Naive thymus-derived CD8-positive, alpha-beta T cell (primary cell): ENCODE results near the gene PRG3. TPM values are rescaled to one million over a fixed set of nuclear protein-coding genes. Genes with fewer than 3 reads are reported as not detected.
"Not testable (repeated sequence)": the region's sequence is repeated elsewhere in the genome, so short reads cannot be mapped to it uniquely, and the experiment has no call there.

Experiments
- ATAC-seq, 2 donors: fragments of 150-1000 bp; cut with Tn5 transposase in 1 of 2; sonication (Bioruptor Pico), chemical (Tn5 transposase) in 1 of 2; 1 replicate in 1 of 2; 2 replicates in 1 of 2; pipeline ENCODE4 v1.10.0; 2021; ENCODE audit warnings: mild to moderate bottlenecking in 2 of 2, moderate library complexity in 2 of 2
- POLR2A ChIA-PET: fragments of 350-600 bp; sonication (Branson Sonifier 250); formaldehyde crosslinking; loops from one replicate; lab custom pipeline; 2021; ENCODE audit warnings: antibody characterized with exemption; lab: Charles Lee
- DNase-seq, 10 donors: peaks; one replicate each; pipeline versions ENCODE4 v3.0.0 to v3.0.0-alpha.2; 2020 to 2022
- H3K27ac Mint-ChIP-seq, 10 donors: one replicate each; pipeline ENCODE4 v1.8.0; 2020 to 2022; ENCODE audit warnings: mild to moderate bottlenecking in 10 of 10, mixed read lengths in 10 of 10, moderate library complexity in 4 of 10, inconsistent platforms in 1 of 10
- H3K27me3 Mint-ChIP-seq, 5 donors: one replicate each; pipeline ENCODE4 v1.8.0; 2021 to 2022; ENCODE audit warnings: mixed read lengths in 5 of 5
- H3K36me3 Mint-ChIP-seq, 3 donors: one replicate each; pipeline ENCODE4 v1.8.0; 2020 to 2022; ENCODE audit warnings: mixed read lengths in 3 of 3, mild to moderate bottlenecking in 2 of 3, inconsistent platforms in 1 of 3
- H3K4me1 Mint-ChIP-seq, 4 donors: one replicate each; pipeline ENCODE4 v1.8.0; 2021 to 2022; ENCODE audit warnings: mixed read lengths in 4 of 4
- H3K4me3 Mint-ChIP-seq, 10 donors: one replicate each; pipeline ENCODE4 v1.8.0; 2020 to 2022; ENCODE audit warnings: mild to moderate bottlenecking in 10 of 10, mixed read lengths in 10 of 10, moderate library complexity in 6 of 10, inconsistent platforms in 1 of 10
- H3K9me3 Mint-ChIP-seq, 9 donors: one replicate each; pipeline ENCODE4 v1.8.0; 2020 to 2022; ENCODE audit warnings: mixed read lengths in 9 of 9, mild to moderate bottlenecking in 3 of 9, inconsistent platforms in 1 of 9, moderate library complexity in 1 of 9
- polyA plus RNA-seq, 3 donors: library from polyadenylated mRNA; unstranded; fragments of 300-500 nt; fragmentation: Illumina TruSeq; gene quantifications; one replicate each; pipeline ENCODE4 v1.2.3, GENCODE V29; 2021
- total RNA-seq, 8 experiments: library from RNA in 2 of 8; stranded (reverse) in 2 of 8; gene quantifications; one replicate each; pipeline ENCODE4 v1.2.3 and lab custom pipeline; 2021 to 2026

The PRG3 gene
- total and polyA plus RNA-seq, 5 experiments from 2014 or later: not detected

DNA sequence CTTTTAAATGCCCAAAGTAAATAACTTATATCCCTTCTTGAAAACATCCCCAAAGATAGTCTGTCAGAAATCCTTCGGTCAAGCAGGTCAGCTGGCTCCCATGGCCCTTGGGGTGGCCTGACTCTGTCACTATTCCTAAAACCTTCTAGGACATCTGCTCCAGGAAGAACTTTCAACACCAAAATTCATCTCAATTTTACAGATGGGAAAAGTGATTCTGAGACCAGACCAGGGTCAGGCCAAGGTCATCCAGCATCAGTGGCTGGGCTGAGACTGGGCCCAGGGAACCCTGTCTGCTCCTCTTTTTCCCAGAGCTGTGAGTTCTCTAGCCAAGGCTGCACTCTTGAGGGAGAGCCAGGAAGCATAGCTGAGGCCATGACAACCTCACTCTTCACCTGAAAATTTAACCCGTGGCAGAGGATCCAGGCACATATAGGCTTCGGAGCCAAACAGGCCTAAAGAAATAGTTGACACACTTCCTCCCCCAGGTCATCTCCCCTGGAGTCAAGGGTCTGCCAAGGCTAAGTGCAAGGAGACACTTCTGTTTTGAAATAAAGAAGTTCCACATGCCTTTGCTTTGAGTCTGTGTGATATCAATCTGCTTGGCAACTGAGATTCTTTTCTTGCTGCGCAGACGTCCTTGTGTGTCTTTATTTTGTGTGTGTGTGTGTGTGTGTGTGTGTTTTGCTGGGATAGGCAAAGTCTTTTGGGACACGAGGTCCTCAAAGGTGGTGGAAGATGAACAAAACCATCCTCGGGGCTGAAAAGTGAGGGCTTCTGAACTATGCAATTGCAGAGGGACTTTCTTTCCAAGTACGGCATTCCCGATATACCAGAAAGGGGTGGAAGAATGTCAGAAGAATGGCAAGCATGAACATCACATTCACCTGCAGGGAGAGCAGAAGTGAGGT is 26.3 kb upstream of the PRG3 start:
- ATAC-seq (no peak), DNase-seq (no peak)
- Mint-ChIP-seq H3K4me3 (no peak overlapping the region), H3K4me1 (peaks cover 2 to 14% (median 8%) of the 10 kb centered on the region in 4 donors), H3K9me3 (no peaks in the 10 kb centered on the region), H3K27ac (peak overlapping the region in 3 of 10 donors; percentile 14 to 84 (median 29)), H3K27me3 (peaks cover 0 to 3% (median 0%) of the 10 kb centered on the region in 5 donors), H3K36me3 (peaks cover 0 to 51% (median 4%) of the 10 kb centered on the region in 3 donors)
- POLR2A ChIA-PET: no interaction called here

DNA sequence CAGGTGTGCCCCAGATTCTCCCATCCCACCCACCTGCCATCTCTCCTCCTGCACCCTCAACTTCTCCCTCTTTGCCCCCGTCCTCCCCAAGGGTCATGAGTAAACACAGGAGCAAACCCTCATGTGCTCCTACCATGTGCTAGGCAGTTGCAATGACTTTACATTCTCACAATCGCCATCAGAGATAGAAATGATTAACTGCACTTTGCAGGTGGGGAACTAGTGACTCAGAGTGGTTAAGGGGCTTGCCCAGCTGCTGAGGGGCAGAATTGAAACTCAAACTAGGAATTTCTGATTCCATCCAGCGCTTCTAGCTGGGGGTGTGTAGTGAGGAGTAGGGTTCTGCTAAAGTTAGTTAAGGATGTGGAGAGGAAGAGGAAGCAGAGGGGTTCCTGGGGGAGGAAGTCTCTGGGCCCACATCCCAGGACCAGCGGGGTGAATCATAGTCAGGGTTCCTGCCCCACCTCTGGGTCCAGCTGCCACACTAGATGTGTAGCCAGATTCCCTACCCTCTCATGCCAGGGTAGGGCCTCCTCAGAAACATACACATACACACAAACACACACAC is 25.5 kb upstream of the PRG3 start:
- H3K4me1 Mint-ChIP-seq: peaks cover 2 to 14% (median 8%) of the 10 kb centered on the region in 4 donors
- peak overlapping the region in 3 of 10 donors; percentile 29 to 79 (median 43) for H3K27ac Mint-ChIP-seq
- H3K36me3 Mint-ChIP-seq: peaks cover 0 to 44% (median 4%) of the 10 kb centered on the region in 3 donors
- no peak for DNase-seq
- POLR2A ChIA-PET: no interaction called here
- no peak overlapping the region for H3K4me3 Mint-ChIP-seq
- no peak for ATAC-seq
- peaks cover 0 to 3% (median 0%) of the 10 kb centered on the region in 5 donors for H3K27me3 Mint-ChIP-seq
- H3K9me3 Mint-ChIP-seq: no peaks in the 10 kb centered on the region

DNA sequence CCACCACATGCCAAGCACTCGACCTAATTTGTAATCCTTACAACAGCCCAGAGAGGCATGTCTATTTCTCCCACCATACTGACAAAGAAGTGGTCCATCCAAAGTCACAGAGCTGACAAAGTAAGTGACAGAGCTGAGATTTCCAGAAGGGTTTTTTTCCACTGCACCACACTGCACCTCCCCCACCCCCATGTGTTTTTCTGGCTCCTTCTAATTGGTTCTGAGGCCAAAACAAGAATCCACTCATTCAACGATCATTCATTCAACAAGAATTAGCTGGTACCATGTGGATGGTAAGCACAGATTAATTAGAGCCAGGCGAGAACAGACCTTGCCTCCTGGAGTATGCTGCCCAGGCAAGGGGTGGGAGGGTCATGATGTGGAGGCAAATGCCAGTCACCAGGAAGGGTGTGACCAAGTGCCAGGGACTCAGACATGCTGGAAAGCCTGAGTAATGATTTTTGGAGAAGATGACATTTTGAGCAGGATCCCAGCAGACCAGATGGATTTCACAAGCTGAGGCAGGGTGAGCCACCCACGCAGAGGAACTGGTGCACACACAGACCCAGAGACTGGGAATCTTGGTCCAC is 24.4 kb upstream of the PRG3 start:
- ATAC-seq (no peak), DNase-seq (no peak)
- H3K27me3 Mint-ChIP-seq: peaks cover 0 to 3% (median 0%) of the 10 kb centered on the region in 5 donors
- H3K4me3 Mint-ChIP-seq: no peak overlapping the region
- peaks cover 2 to 14% (median 8%) of the 10 kb centered on the region in 4 donors for H3K4me1 Mint-ChIP-seq
- POLR2A ChIA-PET: interaction anchor here (0.6 kb wide), 1 partner anchor 1147 kb away, joined by 4 read pairs; no protein-coding TSS in a partner anchor
- H3K27ac Mint-ChIP-seq: peak overlapping the region in 2 of 10 donors; percentile 12 to 45
- no peaks in the 10 kb centered on the region for H3K9me3 Mint-ChIP-seq
- peaks cover 0 to 36% (median 4%) of the 10 kb centered on the region in 3 donors for H3K36me3 Mint-ChIP-seq

DNA sequence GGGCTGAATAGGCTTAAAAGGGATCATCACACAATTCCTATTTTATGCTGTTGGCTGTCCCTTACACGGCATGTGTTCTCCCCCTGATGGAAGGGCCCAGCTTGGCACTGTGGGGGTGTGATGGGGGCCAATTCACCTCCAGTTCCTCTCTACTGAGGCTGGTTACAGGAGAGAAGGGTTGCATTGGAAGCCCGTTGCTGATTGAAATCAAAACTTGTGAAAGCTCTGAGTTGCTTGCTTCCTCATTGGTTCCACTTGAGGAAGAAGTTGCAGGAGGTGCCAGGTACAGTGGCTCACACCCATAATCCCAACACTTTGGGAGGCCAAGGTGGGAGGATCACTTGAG is 22.8 kb upstream of the PRG3 start:
- Mint-ChIP-seq H3K27me3 (peaks cover 0 to 3% (median 0%) of the 10 kb centered on the region in 5 donors), H3K36me3 (peaks cover 0 to 27% (median 4%) of the 10 kb centered on the region in 3 donors), H3K4me1 (peaks cover 2 to 14% (median 8%) of the 10 kb centered on the region in 4 donors), H3K4me3 (no peak overlapping the region), H3K9me3 (no peaks in the 10 kb centered on the region), H3K27ac (no peak overlapping the region)
- DNase-seq (no peak), ATAC-seq (no peak)
- POLR2A ChIA-PET: interaction anchor here (0.5 kb wide), 1 partner anchor 15 kb away, joined by 4 read pairs; no protein-coding TSS in a partner anchor

DNA sequence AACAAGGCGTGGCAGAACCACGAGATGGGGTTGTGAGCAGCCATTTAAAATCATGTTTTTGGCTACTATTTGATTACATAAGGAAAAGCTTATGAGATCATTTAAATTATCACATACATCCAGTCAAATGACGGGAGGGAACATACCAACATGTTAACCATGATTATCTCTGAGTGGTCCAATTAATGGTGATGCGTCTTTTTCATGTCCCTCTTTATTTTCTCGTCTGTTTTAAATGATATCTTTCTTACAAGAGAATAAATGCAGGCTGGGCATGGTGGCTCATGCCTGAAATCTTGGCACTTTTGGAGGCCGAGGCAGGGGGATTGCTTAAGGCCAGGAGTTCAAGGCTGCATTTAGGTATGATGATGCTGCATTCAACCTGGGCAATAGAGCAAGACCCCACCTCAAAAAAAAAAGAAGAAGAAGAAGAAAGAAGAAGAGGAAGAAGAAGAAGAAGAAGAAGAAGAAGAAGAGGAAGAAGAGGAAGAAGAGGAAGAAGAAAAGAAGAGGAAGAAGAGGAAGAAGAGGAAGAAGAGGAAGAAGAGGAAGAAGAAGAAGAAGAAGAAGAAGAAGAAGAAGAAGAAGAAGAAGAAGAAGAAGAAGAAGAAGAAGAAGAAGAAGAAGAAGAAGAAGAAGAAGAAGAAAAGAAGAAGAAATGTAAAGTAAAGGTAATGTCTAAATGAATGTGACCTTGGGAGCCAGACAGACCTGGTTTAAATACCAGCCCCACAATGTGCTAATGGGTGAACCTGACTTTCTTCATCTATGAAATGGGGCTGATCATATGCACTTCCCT is 22.3 kb upstream of the PRG3 start:
- H3K4me1 Mint-ChIP-seq: peaks cover 2 to 14% (median 8%) of the 10 kb centered on the region in 4 donors

DNA sequence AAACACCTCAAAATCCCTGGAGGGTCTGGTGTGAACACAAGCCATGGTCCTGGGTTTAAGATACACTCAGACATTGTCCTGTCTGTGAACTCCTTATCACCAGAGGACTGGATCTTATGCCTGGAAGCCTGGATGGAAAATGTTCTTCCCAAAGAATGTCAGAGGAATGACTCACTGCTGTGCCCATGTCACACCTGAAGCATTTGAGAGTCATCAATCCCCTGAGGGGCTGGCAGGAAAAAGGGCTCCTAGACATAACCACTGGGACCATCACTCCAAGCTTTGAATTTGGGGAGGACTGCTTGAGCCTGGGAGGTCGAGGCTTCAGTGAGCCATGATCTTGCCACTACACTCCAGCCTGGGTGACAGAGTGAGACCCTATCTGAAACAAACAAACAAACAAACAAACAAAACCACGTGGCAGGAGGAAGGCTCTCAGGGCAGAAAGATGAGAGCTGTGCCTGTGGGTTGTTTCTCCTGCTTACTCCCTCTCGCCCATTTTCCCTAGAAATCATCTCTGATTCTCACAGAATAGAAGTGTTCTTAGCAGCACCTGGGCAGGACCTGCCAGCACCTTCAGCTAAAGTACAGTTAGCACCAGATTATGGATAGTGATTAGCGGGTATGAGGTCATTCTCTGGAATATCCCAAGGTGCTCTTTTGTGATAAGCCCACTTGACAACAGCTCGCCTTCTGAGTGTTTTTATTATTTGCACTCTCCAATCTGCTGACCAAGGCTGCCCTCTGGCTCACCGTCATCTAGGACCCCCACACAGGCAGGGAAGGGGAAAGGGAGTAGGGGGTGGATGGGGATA is 21.4 kb upstream of the PRG3 start:
- H3K4me3 Mint-ChIP-seq: no peak overlapping the region
- ATAC-seq: no peak
- H3K9me3 Mint-ChIP-seq: no peaks in the 10 kb centered on the region
- H3K36me3 Mint-ChIP-seq: peaks cover 0 to 14% (median 0%) of the 10 kb centered on the region in 3 donors
- peak overlapping the region in 1 of 10 donors; percentile 47 for H3K27ac Mint-ChIP-seq
- peaks cover 2 to 14% (median 8%) of the 10 kb centered on the region in 4 donors for H3K4me1 Mint-ChIP-seq
- POLR2A ChIA-PET: no interaction called here
- H3K27me3 Mint-ChIP-seq: peaks cover 0 to 3% (median 0%) of the 10 kb centered on the region in 5 donors
- no peak for DNase-seq

More for the DNA sequence above, 22.3 kb upstream of the PRG3 start:
- DNase-seq, H3K27me3 Mint-ChIP-seq, H3K4me3 Mint-ChIP-seq, ATAC-seq, H3K9me3 Mint-ChIP-seq: not testable (repeated sequence)
- peak overlapping the region in 1 of 10 donors; percentile 47 for H3K27ac Mint-ChIP-seq
- H3K36me3 Mint-ChIP-seq: peaks cover 0 to 22% (median 4%) of the 10 kb centered on the region in 3 donors
- POLR2A ChIA-PET: interaction anchor here (0.5 kb wide), 1 partner anchor 15 kb away, joined by 4 read pairs; no protein-coding TSS in a partner anchor

DNA sequence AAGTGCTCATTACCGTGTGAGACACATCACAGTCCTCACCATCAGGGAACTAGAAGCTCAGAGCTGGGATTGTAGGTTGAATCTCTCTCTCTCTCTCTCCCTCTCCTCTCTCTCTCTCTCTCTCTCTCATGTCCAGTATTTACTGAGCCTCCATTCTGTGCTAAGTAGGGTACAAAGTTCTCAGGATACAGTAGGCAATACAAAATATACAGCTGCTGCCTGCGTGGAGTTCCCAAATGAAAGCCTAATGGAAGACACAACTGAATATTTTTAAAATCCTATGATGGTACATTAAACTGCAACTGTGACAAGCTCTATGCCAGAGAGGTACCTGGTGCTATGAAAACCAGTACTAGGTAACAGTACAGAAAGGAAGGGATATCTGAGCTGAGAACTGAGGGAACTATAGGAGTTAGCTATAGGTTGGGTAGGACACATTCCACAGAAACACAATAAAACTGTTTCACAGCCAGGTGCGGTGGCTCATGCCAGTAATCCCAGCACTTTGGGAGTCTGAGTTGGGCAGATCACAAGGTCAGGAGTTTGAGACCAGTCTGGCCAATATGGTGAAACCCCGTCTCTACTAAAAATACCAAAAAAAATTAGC is 19.1 kb upstream of the PRG3 start:
- Mint-ChIP-seq H3K27me3 (peaks cover 0 to 3% (median 0%) of the 10 kb centered on the region in 5 donors), H3K9me3 (no peaks in the 10 kb centered on the region), H3K4me3 (no peak overlapping the region), H3K4me1 (peaks cover 0 to 2% (median 0%) of the 10 kb centered on the region in 4 donors), H3K36me3 (peaks cover 0 to 2% (median 0%) of the 10 kb centered on the region in 3 donors), H3K27ac (no peak overlapping the region)
- DNase-seq: no peak
- ATAC-seq: no peak
- POLR2A ChIA-PET: no interaction called here

DNA sequence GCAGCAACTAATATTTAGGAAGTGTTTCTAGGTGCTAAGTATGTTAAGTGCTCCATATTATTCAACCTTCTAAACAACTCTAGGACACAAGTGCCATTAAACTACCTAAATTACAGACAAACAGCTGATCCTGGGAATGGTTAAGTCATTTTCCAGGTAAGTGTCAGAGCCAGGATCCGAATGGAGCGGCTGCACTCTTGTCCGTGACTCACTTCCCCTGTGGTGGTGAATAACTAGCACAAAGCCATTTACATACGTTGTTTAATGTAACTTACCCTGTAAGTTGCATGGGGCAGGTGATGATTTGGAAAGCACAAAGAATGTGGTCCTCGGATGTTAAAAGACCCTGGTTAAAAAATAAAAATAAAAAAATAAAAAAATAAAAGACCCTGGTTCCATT is 18.3 kb upstream of the PRG3 start:
- POLR2A ChIA-PET: no interaction called here
- peaks cover 0 to 2% (median 0%) of the 10 kb centered on the region in 4 donors for H3K4me1 Mint-ChIP-seq
- no peaks in the 10 kb centered on the region for H3K9me3 Mint-ChIP-seq
- no peak overlapping the region for H3K27ac Mint-ChIP-seq
- peaks cover 0 to 3% (median 0%) of the 10 kb centered on the region in 5 donors for H3K27me3 Mint-ChIP-seq
- H3K36me3 Mint-ChIP-seq: peaks cover 0 to 2% (median 0%) of the 10 kb centered on the region in 3 donors
- no peak overlapping the region for H3K4me3 Mint-ChIP-seq
- DNase-seq (no peak), ATAC-seq (no peak)

DNA sequence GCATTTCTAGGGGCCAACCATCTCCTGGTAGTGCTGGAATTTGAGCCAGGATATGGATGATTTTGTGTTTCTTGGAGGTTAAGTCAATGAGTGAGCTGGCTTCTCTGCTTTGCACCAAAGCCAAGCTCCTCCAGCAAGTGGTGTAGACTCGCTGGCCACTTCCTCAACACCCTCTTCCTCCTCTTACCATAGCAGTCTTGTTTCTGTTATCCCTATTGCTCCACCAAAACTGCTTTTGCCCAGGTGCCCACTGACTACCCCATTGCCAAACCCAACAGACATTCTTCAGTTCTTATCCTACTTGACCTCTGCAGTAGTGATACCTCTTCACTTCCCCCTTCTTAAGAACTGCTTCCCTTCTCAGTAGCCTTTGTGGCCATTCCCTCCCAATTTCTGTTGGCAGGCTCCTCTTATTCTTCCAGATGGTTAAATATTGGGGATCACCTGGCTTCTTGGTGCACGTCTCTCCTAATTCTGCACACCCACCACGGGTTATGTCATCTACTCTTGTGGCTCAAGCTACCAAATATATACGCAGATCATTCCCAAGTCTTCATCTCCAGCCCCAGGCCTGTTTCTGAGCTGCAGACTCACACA is 16.5 kb upstream of the PRG3 start:
- POLR2A ChIA-PET: no interaction called here
- Mint-ChIP-seq H3K27me3 (no peaks in the 10 kb centered on the region), H3K4me3 (no peak overlapping the region), H3K36me3 (no peaks in the 10 kb centered on the region), H3K4me1 (no peaks in the 10 kb centered on the region), H3K9me3 (no peaks in the 10 kb centered on the region), H3K27ac (no peak overlapping the region)
- ATAC-seq (no peak), DNase-seq (no peak)

DNA sequence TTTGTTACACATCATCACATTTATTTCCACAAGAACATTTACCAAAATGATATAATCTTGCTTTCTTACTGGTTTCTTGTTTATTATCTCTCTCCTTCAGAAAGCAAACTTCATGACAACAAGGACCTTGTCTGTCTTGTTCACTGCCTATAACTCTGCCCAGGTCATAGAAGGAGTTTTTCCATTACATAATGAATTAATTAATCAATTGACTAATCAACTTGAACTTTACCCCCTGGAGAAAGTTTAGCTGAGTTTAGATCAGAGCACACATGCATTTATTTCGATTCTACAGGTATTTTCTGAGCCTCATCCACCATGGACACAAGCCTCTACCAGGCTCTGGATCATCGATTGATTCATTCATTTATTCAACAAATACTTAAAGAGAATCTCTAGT is 15.8 kb upstream of the PRG3 start:
- ATAC-seq (no peak), DNase-seq (no peak)
- Mint-ChIP-seq H3K4me1 (no peaks in the 10 kb centered on the region), H3K27me3 (no peaks in the 10 kb centered on the region), H3K4me3 (no peak overlapping the region), H3K9me3 (no peaks in the 10 kb centered on the region), H3K27ac (no peak overlapping the region), H3K36me3 (no peaks in the 10 kb centered on the region)
- POLR2A ChIA-PET: no interaction called here
